Measurements from ENCODE around the gene PRDX5. TPM values are rescaled to one million over a fixed set of nuclear protein-coding genes. Genes with fewer than 3 reads are reported as not detected.

Gene PRDX5
- total RNA-seq, 1 experiment from 2014 or later = 228 TPM

GRCh38 chr11:64321533-64321932 lies 3.6 kb downstream of the PRDX5 start:
- Histone ChIP-seq H3K9me3 (ENCODE audit: control insufficient read depth, low read depth, low read length) (no peaks in the 10 kb centered on the region), H3K27ac (ENCODE audit: insufficient read length, low read depth, low read length) (no peak overlapping the region), H2BK120ac (ENCODE audit: low read depth, low read length, poor library complexity, severe bottlenecking) (no peak overlapping the region), H3K79me2 (ENCODE audit: insufficient read depth, low read length) (no peaks in the 10 kb centered on the region), H3K23me2 (ENCODE audit: insufficient read length, low read depth, low read length, poor library complexity, severe bottlenecking) (peaks cover 3% of the 10 kb centered on the region), H3K56ac (ENCODE audit: insufficient read length, low read depth, low read length) (no peak overlapping the region), H2BK15ac (ENCODE audit: low read depth, low read length) (no peak overlapping the region), H3K79me1 (ENCODE audit: insufficient read depth, low read depth, low read length, poor library complexity, severe bottlenecking) (no peaks in the 10 kb centered on the region), H3K23ac (ENCODE audit: insufficient read length, low read depth, low read length) (no peak overlapping the region), H3K18ac (ENCODE audit: insufficient read length, low read depth, low read length) (no peak overlapping the region), H3K27me3 (ENCODE audit: insufficient read depth, low read length) (no peaks in the 10 kb centered on the region), H2BK12ac (ENCODE audit: insufficient read length, low read depth, low read length) (no peak overlapping the region), H3K9ac (ENCODE audit: extremely low read depth, insufficient read length, low read length) (no peak overlapping the region), H4K91ac (ENCODE audit: insufficient read length, low read depth, low read length) (no peak overlapping the region), H2BK20ac (ENCODE audit: low read depth, low read length, poor library complexity, severe bottlenecking) (no peak overlapping the region), H3K14ac (ENCODE audit: insufficient read depth, low read length) (no peak overlapping the region), H3T11ph (ENCODE audit: low read length) (no peak overlapping the region), H2AK5ac (ENCODE audit: insufficient read length, low read length) (no peak overlapping the region), H3K4me1 (ENCODE audit: insufficient read depth, low read length) (no peaks in the 10 kb centered on the region; the same call in 1 of the 2 replicates), H4K5ac (ENCODE audit: insufficient read length, low read depth, low read length) (no peak overlapping the region), H2BK5ac (ENCODE audit: insufficient read length, low read length) (no peak overlapping the region), H2AFZ (ENCODE audit: low read length) (no peak overlapping the region), H3K4ac (ENCODE audit: low read depth, low read length) (no peak overlapping the region), H4K20me1 (ENCODE audit: control insufficient read depth, insufficient read depth, insufficient read length) (peaks cover 2% of the 10 kb centered on the region), H4K8ac (replicated peaks; ENCODE audit: insufficient read length, low read depth, low read length) (no peak overlapping the region), H3K4me2 (ENCODE audit: insufficient read depth, insufficient read length, low read length) (no peak overlapping the region)
- Mint-ChIP-seq H3K27me3 (ENCODE audit: low read depth) (no peaks in the 10 kb centered on the region), H3K4me1 (peaks cover 24 to 31% of the 10 kb centered on the region in 2 experiments), H3K36me3 (ENCODE audit: insufficient read depth in 1 of 3, low read depth in 3 of 3) (peaks cover 14 to 28% (median 27%) of the 10 kb centered on the region in 3 experiments; a peak in 6 of 7 replicates), H3K27ac (peak overlapping the region in 1 of 3 experiments; percentile 13; a peak in 2 of 7 replicates), H3K4me3 (no peak overlapping the region), H3K9me3 (no peaks in the 10 kb centered on the region)
- WGBS (ENCODE audit: extremely low coverage, insufficient read length, low lambda C conversion rate) = no CpG with 5 or more reads among the region's 5 CpGs
- DNase-seq = no peak
- TF ChIP-seq, protein P1, sequence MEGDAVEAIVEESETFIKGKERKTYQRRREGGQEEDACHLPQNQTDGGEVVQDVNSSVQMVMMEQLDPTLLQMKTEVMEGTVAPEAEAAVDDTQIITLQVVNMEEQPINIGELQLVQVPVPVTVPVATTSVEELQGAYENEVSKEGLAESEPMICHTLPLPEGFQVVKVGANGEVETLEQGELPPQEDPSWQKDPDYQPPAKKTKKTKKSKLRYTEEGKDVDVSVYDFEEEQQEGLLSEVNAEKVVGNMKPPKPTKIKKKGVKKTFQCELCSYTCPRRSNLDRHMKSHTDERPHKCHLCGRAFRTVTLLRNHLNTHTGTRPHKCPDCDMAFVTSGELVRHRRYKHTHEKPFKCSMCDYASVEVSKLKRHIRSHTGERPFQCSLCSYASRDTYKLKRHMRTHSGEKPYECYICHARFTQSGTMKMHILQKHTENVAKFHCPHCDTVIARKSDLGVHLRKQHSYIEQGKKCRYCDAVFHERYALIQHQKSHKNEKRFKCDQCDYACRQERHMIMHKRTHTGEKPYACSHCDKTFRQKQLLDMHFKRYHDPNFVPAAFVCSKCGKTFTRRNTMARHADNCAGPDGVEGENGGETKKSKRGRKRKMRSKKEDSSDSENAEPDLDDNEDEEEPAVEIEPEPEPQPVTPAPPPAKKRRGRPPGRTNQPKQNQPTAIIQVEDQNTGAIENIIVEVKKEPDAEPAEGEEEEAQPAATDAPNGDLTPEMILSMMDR (conservative IDR thresholded peaks at IDR 0.05) = no peak
